Activated CD8-positive, alpha-beta T cell treated with anti-CD3 and anti-CD28 coated beads for 36 hours (primary cell): ENCODE measurements around the gene SMTN. TPM values are rescaled to one million over a fixed set of nuclear protein-coding genes. Genes with fewer than 3 reads are reported as not detected.

Experiments
- ATAC-seq: fragments of 200-7000 bp; cut with Tn5 transposase; one replicate; pipeline ENCODE4 v1.10.0; 2021; ENCODE audit warnings: mild to moderate bottlenecking, moderate library complexity
- CTCF ChIA-PET: fragments of 350-600 bp; sonication (Branson Sonifier 250); formaldehyde crosslinking; loops from one replicate; lab custom pipeline; 2021; ENCODE audit warnings: antibody characterized with exemption; lab: Charles Lee
- POLR2A ChIA-PET: fragments of 350-600 bp; sonication (Branson Sonifier 250); formaldehyde crosslinking; loops from one replicate; lab custom pipeline; 2021; ENCODE audit warnings: antibody characterized with exemption; lab: Charles Lee
- DNase-seq: peaks from one replicate; pipeline ENCODE4 v3.0.0-alpha.2; 2020
- H3K27ac Mint-ChIP-seq: one replicate; pipeline ENCODE4 v1.8.0; 2021; ENCODE audit warnings: mild to moderate bottlenecking, mixed read lengths
- H3K27me3 Mint-ChIP-seq: one replicate; pipeline ENCODE4 v1.8.0; 2021; ENCODE audit warnings: mixed read lengths
- H3K36me3 Mint-ChIP-seq: one replicate; pipeline ENCODE4 v1.8.0; 2021; ENCODE audit warnings: low read depth, mixed read lengths
- H3K4me1 Mint-ChIP-seq: one replicate; pipeline ENCODE4 v1.8.0; 2021; ENCODE audit warnings: low read depth, mixed read lengths
- H3K4me3 Mint-ChIP-seq: one replicate; pipeline ENCODE4 v1.8.0; 2021; ENCODE audit warnings: mild to moderate bottlenecking, moderate library complexity, mixed read lengths
- H3K9me3 Mint-ChIP-seq: one replicate; pipeline ENCODE4 v1.8.0; 2021; ENCODE audit warnings: mixed read lengths
- intact Hi-C: fragments of 100-400 bp; cut with micrococcal nuclease; formaldehyde crosslinking; loops from one replicate; pipeline ENCODE4 v1.10.0; 2022
- total RNA-seq, 2 experiments: library from RNA; stranded (reverse); gene quantifications; one replicate each; pipeline ENCODE4 v1.2.3, GENCODE V29; 2021
- TF ChIP-seq, protein P1 (sequence below): fragments of 200-600 bp; IDR thresholded peaks from one replicate; pipeline ENCODE4 v1.8.0; 2022; ENCODE audit warnings: antibody characterized with exemption, mild to moderate bottlenecking

SMTN gene
- total RNA-seq, 2 experiments from 2014 or later: 32.0 to 36.3 TPM

DNA sequence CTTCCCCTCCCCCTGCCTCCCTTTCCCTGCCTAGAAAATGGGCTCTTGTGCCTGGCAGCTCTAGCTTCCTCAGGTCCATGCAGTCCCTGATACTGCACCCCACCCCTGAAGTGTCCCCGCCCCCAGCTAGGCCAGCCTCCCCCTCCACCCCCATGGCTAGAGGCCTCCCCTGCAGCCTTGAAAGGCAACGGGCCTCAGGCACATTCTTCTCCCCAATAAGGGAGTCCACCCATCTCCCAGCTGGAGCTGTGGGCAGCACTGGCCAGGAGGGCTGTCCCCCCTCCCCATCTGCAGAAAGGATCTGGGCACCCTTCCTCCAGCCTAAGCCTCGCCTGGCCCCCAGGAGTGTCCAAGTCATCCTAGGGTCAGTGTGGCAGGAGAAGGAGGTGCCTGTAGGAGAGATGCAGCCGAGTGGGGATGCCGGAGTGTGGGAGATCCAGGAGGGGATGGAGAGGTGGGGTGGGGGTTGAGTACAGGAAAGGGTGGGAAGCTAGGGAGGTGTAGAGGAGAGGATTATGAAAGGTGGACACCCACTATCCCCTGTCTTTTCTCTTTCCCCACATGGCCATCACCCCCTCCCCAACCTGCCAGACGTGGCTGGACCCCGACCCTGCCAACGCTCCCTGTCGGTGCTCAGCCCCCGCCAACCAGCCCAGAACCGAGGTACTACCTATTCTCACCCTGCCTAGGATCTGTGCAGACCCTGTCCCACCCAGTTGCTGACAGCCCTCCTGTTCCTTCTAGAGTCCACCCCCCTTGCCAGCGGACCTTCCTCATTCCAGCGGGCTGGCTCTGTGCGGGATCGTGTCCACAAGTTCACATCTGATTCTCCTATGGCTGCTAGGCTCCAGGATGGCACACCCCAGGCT, 9.3 kb downstream of the SMTN start:
- no peak for DNase-seq
- Mint-ChIP-seq H3K9me3 (no peaks in the 10 kb centered on the region), H3K36me3 (no peaks in the 10 kb centered on the region), H3K27me3 (no peaks in the 10 kb centered on the region), H3K4me3 (no peak overlapping the region), H3K27ac (no peak overlapping the region), H3K4me1 (peaks cover under 1% of the 10 kb centered on the region)
- POLR2A ChIA-PET: interaction anchor here (0.7 to 2.0 kb wide), 2 partner anchors 122 to 149 kb away, joined by 3 to 4 read pairs; partner anchors contain the start of gene MORC2
- ATAC-seq: no peak
- CTCF ChIA-PET: interaction anchor here (0.6 to 2.8 kb wide), 3 partner anchors 26 to 170 kb away, joined by 3 to 8 read pairs (median 3); partner anchors contain the start of gene RNF185
- TF ChIP-seq, protein P1, sequence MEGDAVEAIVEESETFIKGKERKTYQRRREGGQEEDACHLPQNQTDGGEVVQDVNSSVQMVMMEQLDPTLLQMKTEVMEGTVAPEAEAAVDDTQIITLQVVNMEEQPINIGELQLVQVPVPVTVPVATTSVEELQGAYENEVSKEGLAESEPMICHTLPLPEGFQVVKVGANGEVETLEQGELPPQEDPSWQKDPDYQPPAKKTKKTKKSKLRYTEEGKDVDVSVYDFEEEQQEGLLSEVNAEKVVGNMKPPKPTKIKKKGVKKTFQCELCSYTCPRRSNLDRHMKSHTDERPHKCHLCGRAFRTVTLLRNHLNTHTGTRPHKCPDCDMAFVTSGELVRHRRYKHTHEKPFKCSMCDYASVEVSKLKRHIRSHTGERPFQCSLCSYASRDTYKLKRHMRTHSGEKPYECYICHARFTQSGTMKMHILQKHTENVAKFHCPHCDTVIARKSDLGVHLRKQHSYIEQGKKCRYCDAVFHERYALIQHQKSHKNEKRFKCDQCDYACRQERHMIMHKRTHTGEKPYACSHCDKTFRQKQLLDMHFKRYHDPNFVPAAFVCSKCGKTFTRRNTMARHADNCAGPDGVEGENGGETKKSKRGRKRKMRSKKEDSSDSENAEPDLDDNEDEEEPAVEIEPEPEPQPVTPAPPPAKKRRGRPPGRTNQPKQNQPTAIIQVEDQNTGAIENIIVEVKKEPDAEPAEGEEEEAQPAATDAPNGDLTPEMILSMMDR: no peak
- intact Hi-C loops: no loop called here

DNA sequence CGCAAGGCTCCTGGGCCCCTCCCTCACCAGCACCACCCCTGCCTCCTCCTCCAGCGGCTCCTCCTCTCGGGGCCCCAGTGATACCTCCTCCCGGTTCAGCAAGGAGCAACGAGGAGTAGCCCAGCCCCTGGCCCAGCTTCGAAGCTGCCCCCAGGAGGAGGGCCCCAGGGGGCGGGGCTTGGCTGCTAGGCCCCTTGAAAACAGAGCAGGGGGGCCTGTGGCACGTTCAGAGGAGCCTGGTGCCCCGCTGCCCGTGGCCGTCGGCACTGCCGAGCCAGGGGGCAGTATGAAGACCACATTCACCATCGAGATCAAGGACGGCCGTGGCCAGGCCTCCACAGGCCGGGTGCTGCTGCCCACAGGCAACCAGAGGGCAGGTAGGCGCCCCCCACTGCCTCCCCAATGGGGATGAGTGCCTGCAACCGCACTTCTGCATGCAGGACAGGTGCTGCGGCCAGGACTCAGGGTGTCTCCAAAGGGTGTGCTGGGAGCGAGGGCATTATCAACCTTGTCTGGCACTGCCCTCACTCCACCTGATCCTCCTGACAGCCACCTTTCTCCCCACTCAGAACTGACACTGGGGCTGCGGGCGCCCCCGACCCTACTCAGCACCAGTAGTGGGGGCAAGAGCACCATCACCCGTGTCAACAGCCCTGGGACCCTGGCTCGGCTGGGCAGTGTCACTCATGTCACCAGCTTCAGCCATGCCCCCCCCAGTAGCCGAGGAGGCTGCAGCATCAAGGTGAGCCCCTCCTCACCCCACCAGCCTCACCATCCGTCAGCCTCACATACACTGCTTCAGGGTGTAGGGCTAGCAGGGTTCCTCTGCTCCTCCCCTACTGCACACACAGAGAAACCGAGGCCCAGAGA, 10.2 kb downstream of the SMTN start:
- Mint-ChIP-seq H3K27ac (no peak overlapping the region), H3K36me3 (no peaks in the 10 kb centered on the region), H3K27me3 (no peaks in the 10 kb centered on the region), H3K4me3 (no peak overlapping the region), H3K4me1 (no peaks in the 10 kb centered on the region), H3K9me3 (no peaks in the 10 kb centered on the region)
- DNase-seq (no peak), ATAC-seq (no peak)
- POLR2A ChIA-PET: interaction anchor here (0.7 kb wide), 1 partner anchor 150 kb away, joined by 3 read pairs; no protein-coding TSS in a partner anchor
- intact Hi-C loops: no loop called here
- CTCF ChIA-PET: interaction anchor here (2.9 kb wide), 1 partner anchor 8 kb away, joined by 9 read pairs; no protein-coding TSS in a partner anchor
- TF ChIP-seq, protein P1: no peak

DNA sequence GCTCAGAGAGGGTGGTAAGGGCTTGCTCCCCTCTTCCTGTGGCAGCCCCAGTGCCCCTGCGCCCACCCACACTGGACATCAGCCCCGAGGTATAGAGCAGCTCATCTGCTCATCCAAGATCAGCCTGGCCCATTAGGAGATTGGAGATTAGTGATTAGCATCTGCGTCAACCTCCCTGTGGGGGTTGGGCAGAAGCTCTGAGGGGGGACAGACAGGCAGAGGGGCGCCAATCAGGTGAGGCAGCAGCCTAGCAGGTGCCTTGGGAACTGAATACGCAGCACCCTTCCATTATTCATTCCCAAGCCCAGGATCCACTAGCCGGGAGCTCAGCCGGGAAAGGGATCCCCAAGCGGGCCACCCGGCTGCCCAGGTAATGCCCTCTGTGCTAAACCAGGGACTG, 11.0 kb downstream of the SMTN start:
- TF ChIP-seq, protein P1: no peak
- Mint-ChIP-seq H3K27me3 (no peaks in the 10 kb centered on the region), H3K9me3 (no peaks in the 10 kb centered on the region), H3K27ac (no peak overlapping the region), H3K4me3 (no peak overlapping the region), H3K36me3 (no peaks in the 10 kb centered on the region), H3K4me1 (no peaks in the 10 kb centered on the region)
- ChIA-PET POLR2A (no interaction called here), CTCF (interaction anchor here (1.3 to 2.9 kb wide), 2 partner anchors 9 to 457 kb away, joined by 3 to 9 read pairs; partner anchors contain the start of gene SLC35E4)
- ATAC-seq (no peak), DNase-seq (no peak)
- intact Hi-C loops: no loop called here

DNA sequence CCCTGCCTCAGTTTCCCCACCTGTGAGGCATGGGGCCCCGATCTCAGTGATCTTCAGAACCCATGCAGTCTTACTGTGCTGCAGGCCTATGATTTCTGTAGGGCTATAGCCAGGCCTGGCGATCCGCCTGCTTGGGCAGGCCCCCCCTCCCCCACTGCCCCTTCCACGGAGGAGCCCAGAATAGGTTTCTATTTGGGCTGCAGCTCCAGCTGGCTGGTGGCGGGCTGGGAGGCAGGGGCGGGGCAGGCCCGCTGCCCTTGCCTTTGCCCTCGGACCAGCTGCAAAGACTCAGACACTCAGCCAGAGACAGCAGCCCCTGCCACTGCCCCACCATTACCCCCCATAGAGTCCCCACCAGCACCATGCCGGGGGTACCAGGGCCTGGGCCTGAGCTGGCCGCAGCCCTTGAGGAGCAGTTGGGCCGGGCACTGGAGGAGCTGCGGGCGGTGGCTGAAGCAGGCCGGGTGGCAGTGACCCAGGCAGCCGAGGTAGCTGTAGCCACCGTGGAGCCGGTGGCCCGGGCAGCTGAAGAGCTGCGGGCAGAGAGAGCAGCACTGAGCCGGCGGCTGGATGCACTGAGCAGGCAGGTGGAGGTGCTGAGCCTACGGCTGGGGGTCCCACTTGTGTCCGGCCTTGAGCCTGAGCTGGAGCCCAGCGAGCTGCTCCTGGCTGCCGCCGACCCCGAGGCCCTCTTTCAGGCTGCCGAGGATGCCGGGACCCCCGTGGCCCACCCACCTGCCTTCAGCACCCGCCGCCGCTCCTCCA, 12.2 kb downstream of the SMTN start:
- CTCF ChIA-PET: interaction anchor here (1.3 to 2.9 kb wide), 3 partner anchors 8 to 458 kb away, joined by 3 to 9 read pairs (median 6); partner anchors contain the start of gene SLC35E4
- POLR2A ChIA-PET: interaction anchor here (0.8 kb wide), 1 partner anchor 8 kb away, joined by 4 read pairs; no protein-coding TSS in a partner anchor

More for the DNA sequence above, 12.2 kb downstream of the SMTN start:
- Mint-ChIP-seq H3K36me3 (no peaks in the 10 kb centered on the region), H3K4me1 (no peaks in the 10 kb centered on the region), H3K27ac (no peak overlapping the region), H3K4me3 (no peak overlapping the region), H3K27me3 (no peaks in the 10 kb centered on the region), H3K9me3 (no peaks in the 10 kb centered on the region)
- intact Hi-C loops: no loop called here
- TF ChIP-seq, protein P1: no peak
- DNase-seq (no peak), ATAC-seq (no peak)
